GM18502 (cell line): Measurements from ENCODE around the gene A2M.

ENCODE experiments used
- ATAC-seq: cut with Tn5 transposase; IDR thresholded peaks from one replicate; pipeline ENCODE4 v1.9.1; 2021; ENCODE audit warnings: mild to moderate bottlenecking; ENCODE audit not compliant: unreplicated experiment, poor library complexity

A2M gene

DNA sequence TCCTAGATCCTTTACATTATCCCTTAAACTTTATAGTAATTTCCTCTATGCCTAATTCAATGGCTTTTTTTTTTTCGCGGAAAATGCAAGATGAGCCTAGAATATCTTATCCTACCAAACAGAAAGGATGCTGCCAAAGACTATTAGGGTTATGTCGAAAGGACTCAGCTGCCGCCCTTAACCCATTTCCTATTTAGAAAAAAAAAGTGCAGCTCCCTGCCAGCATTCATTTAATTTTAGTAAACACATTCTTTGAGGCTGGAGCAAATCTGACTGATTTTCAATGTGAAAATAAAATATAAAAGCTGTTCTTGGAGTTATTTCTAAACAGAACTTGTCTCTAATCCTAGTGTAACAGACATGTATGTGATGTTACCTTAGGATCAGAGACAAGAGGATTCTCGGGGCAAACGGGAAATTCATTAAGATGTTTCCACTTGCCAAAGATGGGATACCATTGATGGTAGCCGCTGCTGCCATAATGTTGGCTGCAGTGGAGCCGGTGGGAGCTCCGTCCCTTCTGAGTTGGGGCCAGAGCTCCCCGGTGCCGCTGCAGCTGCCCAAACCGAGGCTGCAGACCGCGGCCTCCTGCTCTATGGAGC is 8.2 kb upstream of the A2M start:
- ATAC-seq = no peak

DNA sequence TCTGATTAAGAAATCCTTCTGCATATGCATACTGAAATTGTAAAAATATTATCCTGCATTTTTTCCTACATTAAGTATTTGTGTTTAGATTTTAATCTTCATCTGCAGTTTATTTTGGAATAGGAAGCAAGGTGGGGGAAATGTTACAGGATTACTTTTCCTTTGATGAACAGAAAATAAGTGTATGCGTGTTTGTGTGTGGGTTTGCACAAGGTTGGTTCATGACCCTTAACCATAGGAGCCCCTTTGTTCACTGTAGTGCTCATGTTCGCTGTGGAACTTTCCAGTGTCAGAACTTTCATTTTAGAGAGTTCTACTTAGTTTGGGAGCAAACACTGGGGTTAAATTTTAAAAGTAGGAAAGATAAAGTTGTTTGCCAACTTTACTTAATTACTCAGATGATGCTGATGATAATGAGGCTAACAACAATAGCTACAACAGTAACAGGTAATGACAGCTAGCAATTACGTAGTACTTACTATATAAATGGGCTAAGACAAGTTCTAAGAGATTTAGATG is 6.4 kb upstream of the A2M start:
- ATAC-seq = no peak

DNA sequence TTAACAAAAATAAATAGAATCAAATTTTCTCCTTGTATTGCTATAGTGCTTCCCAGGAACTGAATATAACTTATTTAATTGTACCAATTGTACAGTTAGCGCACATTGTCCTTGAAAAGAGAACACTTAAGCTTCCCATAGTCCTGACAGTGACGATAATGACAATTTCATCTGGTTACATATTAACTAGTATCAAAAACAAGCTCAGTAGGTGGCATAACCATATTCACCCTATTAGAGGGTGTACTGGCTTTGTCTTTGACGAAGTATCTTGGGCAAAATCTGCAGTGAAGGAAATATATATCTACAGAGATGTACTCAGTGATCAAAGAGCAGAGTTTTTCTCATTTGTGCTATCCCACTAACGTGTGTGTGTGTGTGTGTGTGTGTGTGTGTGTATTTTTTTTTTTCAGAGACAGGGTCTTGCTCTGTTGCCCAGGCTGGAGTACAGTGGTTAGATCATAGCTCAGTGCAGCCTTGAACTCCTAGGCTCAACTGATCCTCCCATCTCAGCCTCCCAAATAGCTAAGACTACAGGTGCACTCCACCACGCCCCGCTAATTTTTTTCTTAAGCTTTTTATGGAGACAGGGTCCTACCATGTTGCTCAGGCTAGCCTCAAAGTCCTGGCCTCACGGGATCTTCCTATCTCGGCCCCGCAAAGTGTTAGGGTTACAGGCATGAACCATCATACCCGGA is 4.9 kb upstream of the A2M start:
- no peak for ATAC-seq

DNA sequence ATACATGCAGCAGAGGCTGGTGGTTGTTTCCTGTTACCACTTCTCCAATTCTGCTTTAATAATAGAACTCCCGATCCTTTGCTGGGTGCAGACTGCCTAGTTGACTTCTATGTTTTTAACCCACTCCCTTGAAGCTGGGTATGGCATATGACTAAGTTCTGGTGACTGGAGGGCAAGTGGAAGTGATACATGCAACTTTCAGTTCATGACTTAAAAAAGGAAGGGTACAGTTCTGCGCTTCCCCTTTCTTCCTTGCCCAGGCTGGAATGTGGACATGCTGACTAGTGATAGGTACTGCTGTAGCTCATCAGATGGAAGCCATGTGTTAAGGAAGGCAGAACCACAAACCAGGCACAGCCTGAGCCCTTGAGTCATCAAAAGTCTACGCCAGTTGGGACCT is 2.4 kb upstream of the A2M start:
- ATAC-seq = peak; percentile 66

DNA sequence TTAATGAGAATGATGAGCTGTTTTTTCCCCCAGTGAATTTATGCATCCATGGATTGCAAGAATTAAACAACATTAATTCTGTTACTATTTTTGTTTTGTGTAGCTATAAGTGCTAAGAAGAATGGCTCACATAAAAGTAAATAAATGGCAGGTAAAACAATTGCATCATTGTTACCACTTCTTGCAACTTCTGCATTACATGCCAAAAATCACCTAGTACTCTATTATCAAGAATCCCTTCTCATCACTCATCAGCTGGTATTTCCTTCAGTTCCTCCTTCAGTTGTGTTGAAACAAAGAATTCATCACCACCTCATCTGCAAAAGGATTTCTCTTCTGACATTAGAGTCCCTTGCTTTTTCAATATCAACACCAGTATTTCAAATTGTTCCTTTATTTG is 773 bp downstream of the A2M start:
- no peak for ATAC-seq

DNA sequence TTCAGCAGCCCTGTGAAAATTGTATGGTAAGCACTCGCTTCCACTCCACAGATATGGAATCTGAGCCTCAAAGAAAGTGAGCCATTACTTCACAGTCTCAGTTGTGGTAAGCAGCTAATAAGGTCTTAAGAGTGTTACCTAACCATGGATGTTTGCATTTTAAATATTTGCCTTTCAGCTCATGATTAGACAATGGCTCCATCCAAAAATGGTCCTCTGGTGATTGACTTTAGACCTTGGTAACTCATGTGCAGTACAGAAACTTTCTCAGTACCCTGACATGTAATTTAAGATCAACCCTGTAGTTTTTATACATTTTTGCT is 1.8 kb downstream of the A2M start:
- ATAC-seq = no peak

DNA sequence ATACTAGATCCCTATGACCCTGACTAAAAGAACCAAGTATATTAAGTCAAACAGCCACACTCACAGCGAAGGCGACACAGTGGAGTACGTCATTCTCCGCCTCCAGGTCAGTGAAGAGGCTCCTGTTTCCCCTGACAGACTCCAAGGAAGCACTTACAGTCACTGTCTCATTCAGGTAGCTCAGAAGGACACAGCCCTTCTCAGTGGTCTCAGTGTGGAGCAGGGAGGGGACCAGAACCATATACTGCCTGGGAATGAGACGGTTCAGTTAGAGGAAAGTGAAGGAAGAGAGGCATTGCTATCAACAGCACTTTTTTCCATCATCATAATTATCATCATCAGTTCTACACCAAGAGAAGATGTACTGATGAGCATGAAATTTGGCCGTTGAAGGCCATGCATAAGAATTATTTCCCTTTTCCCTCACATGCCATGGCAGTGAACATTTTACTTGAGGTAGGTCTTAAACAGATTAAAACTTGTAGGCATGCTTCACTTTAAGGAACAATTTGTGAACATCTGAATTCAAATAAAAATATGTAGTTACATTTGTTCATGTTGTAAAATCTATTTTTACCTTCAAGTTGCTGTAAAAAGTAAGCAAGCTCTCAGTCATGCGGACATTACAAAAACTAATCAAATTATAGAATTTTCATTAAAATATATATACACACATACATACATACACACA is 2.3 kb downstream of the A2M start:
- ATAC-seq = no peak

DNA sequence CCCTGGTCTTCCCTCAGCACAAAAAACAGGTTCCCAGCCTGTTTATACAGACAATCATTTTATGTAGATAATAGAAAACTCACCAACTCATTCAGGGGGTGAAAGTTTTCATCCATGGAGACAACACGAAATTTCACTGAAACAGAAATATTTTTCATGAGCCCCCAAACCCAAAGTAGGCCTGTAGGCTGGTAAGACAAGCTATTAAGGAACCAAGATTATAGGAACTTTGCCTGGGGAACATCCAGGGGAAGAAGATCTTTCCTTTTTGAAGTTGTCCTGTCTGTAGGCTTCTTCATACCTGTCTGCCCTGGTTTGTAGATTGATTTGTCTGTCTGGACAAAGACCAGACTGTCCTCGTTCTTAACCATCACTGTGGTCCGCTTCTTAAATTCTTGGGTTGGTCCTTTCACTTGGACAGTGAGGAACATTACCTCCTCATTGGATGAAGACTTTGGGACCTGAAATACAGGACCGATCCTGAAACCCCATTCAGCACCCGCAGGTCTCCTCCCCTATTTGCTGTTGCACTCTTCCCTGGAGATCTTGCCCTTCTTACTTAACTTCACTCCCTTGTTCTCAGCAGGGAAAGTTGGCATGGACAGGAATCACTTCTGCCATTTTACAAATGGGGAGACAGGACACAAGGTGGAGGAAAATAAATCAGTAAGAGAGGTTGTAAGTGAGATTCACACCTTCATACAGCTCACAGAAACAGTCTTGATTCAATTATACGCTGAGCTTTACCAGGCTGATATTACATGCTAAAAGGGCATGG is 3.5 kb downstream of the A2M start:
- no peak for ATAC-seq

DNA sequence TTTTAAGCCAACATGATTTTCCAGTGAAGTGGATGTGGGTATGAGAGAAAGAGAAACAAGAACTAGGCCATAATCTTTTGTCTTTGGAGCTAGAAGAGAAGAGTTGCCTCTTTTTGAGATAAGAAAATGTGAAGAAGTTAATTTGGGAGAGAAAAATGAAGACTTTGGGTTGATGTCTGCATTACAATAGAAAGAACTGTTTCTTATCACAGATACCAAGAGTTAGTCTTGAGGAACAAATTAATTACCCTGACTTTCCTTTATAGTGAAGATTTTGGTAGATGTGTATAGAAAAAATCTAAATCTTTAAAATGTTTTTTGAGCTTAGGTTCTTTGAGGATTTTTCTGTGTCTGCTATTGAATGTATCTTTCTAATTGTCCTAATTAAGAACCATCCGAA is 4.2 kb downstream of the A2M start:
- no peak for ATAC-seq

DNA sequence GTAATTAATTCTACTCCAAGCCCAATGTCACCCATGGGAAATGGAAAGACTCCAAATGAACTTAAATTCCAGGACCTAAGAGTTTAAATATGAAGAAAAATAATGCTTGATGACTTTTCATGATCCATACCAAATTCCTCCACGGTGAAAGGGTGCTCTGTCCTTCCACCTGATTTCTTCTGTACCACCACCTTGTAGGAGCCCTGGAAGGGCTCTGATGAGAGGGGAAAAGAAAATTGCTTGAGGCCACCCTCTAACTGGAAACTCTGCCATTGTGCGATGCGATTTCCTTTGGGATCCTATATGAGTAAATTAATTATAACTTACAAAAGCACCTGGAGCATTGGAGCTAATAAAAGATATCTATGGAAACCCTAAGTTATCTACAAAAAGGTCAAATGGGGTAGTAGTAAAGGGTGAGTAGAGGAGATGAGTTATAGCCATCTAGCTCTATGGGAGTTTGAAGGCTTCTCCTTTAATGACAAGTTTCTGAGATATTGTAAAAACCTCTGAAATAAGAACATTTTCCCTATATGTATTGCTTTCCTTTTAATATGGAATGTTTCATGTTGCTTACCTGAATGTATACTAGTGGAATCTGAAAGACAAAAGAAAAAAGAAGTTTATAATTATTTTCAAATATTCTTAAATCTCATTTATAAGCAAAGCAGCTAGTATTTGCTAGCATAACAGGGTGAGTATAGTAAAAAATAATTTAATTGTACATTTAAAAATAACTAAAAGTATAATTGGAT is 5.8 kb downstream of the A2M start:
- ATAC-seq = no peak

DNA sequence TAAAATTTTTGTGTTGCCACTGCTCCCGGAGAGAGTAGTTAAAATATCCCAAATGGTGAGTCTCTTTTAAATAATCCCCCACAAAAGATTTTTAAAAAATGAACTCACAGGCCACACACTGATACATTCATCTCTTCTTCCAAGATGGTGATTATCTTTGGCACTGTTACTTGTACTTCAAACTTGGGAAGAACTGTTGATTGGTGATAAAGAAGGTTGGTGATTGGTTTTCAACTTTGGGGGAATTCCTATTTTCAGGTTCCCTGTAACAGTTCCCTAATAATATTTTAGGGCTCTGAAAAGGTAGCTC is 6.6 kb downstream of the A2M start:
- ATAC-seq = no peak

DNA sequence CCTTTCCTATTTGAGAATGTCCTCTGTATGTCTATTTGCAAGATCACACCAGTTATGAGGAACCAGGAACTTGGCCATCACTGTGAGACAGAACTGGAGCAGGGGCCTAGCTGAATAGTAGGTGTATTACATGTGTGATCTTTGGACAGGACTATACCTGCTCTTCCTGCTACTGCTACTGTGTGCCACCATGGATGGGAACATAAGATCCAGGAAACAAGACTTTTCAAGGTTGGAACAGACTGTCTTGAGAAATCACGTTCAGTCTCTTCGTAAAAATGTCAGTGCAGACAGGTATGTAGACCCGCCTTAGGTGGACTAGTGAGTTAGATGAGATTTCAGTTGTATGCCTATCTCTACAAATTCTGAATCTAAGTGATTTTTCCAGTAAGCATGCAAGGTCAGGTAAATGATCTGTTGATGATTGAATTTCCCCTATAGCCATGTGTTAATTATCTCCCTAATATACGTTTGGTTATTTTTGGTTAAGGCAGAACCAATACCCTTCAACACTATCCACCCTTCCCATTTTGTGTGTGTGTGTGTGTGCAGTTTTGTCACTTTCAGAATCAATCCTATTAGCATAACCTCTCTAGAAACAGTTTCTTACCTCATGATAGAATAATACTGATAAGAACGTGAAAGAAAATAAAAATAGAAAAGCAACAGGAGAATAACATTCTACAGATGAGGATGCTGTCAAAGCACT is 7.1 kb downstream of the A2M start:
- ATAC-seq = no peak

DNA sequence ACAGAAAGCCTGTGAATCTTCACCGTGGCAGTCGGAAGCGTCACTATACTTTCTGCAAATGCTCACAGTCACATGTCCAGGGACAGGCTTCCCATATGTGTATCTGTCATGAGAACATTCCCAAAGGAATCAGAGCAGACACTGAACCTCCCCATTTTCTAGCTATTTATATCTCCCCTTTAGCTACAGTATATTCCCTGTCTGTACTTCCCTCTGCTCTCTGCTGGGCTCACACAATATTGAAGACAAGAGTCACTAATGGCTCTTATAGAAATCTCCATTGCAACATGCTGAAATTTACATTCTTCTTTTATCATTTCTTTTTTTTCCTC is 8.2 kb downstream of the A2M start:
- ATAC-seq = no peak

DNA sequence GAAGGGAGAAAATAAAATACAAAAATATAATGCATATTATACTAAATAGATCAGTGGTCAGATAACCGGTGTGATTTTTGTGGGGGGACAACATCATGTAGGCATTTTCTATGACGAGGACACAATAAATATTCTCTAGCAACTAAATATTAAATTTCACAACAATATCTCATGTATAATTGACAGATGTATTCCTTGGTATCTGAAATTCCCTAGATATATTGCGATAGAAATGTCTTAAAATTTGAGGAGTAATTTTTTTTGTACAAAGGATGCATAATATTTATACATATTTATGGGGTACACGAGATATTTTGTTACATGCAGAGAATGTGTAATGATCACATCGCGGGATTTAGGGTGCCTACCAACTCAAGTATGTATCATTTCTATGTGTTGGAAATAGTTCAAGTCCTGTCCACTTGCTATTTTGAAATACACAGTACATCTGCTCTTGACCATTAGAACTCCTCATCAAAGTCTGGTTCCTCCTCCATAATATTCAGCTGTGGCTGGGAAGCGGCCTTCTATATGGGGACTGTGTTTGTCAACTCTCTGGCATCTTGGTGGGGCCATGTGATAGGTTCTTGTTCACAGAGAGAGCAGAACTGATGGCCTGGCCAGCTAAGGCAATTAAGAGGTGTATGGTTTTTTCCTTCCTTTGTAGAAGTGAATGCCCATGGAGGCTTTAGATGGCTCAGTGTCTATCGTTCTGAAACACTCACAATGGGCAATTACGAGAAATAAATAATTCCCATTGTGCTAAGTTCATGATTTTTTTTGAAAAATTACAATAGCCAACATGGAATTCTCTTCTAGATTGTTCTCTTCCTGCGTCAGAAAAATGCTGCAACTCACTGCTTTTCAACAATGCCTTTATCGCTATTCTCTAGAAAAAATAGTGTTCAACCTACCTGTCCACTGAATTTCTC is 8.8 kb downstream of the A2M start:
- ATAC-seq = no peak

DNA sequence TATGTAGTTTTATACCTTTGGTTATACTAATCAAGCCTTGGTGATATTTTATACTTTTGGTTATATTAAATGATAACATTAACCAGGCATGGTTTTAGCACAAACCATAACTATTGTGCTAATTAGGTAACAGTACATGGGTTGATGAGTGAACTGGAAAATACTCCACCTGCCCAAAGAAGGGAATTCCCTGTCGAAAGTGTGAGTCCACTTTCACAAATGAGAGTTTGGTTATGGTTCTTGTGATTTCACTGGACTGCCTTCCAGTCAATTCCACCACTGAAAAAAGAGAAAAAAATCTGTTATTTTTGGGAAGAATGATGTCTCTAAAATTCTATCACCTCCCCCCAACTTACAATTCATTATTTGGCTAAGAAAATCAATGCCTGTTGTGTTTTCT is 9.7 kb downstream of the A2M start:
- ATAC-seq = no peak

DNA sequence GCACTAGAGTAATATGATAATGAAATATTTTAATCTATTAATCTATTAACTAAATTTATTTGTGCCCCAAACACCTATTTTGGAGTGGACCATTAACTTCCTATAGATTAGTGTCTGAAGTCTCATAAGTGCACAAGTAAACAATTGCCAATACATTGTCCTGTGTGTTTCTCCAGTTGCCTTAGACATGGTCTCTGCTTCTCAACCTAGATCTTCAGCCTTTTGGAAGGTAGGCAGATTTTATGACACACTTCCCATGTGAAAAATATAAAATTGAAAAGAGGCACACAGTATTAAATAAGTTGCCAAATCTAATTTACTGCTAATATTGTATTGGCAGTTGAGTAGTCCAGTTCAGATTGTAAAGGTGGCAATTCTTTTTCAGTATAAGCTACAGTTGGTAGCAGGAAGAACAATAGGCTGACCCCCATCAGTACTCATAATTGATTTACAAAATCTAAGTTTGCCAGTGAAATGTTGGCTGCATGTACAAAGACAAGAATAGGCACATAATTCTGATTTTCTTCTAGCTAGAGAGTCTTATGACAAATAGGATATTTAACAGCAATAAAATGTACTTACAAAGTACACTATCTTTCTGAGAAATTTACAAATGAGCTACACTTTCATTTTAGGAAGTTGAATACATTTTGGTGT is 10.8 kb downstream of the A2M start:
- no peak for ATAC-seq

DNA sequence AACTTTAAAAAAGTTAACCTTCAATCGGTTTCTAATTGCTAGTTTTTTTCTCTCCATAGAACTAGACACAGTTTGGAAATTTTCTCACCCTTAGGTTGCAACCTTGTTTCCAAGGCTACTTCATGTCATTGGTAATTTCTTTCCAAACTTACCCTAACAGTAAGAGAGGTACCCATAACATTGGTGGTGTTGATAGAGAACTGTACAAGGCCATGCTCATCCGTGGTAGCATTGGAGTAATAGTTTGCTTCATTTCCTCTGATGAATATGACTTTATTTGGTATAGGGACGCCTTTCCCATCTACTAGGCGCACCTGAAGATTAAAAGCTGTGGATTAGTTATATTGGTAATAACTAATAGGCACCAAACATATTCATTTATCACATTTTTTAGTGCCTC is 11.6 kb downstream of the A2M start:
- ATAC-seq = no peak

DNA sequence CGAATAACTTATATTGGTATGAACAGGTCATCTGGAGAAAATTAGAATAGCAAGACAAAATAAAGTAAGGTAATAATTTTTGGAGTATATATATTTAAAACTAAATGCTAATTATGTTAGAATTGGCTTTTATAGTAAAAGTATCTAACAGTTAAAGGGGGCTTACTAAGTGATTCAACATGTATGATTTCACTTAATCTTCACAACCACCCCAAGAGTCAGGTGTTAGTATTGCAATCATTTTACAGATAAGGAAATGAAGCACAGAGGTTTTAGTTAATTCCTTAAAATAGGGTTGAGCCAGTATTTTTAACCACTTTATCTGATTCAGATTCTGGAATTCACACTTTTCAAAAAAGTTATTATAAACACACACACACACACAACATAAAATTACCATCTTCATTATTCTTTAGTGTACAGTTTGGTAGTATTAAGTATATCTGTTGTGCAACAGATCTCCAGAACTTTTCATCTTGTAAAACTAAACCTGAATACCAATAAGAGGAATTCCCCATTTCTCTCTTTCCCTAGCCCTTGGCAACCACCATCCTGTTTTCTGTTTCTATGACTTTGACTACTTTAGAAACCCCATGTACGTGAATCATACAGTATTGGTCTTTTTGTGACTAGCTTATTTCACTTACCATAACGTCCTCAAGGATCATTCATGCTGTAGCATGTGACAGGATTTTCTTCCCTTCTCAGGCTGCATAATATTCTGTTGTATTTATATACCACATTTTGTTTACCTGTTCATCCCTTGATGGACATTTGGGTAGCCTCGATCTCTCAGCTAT is 12.5 kb downstream of the A2M start:
- ATAC-seq = no peak
